Activated T-cell treated with anti-CD3 and anti-CD28 coated beads, Interleukin-2, amount 50 U/mL, for 24 hours (primary cell): ENCODE data around the gene MCM3AP.

Experiments used
- DNase-seq: peaks from one replicate; pipeline ENCODE4 v3.0.0-alpha.2; 2020
- H3K27ac Mint-ChIP-seq: 2 replicates; pipeline ENCODE4 v1.8.0; 2020; ENCODE audit warnings: mild to moderate bottlenecking, mixed read lengths
- H3K27me3 Mint-ChIP-seq: 2 replicates; pipeline ENCODE4 v1.8.0; 2020; ENCODE audit warnings: mixed read lengths
- H3K36me3 Mint-ChIP-seq: 2 replicates; pipeline ENCODE4 v1.8.0; 2020; ENCODE audit warnings: low read depth, mixed read lengths
- H3K4me1 Mint-ChIP-seq: 2 replicates; pipeline ENCODE4 v1.8.0; 2020; ENCODE audit warnings: low read depth, mixed read lengths
- H3K4me3 Mint-ChIP-seq: 2 replicates; pipeline ENCODE4 v1.8.0; 2020; ENCODE audit warnings: mild to moderate bottlenecking, moderate library complexity, mixed read lengths
- H3K9me3 Mint-ChIP-seq: 2 replicates; pipeline ENCODE4 v1.8.0; 2020; ENCODE audit warnings: mixed read lengths

The MCM3AP gene

DNA sequence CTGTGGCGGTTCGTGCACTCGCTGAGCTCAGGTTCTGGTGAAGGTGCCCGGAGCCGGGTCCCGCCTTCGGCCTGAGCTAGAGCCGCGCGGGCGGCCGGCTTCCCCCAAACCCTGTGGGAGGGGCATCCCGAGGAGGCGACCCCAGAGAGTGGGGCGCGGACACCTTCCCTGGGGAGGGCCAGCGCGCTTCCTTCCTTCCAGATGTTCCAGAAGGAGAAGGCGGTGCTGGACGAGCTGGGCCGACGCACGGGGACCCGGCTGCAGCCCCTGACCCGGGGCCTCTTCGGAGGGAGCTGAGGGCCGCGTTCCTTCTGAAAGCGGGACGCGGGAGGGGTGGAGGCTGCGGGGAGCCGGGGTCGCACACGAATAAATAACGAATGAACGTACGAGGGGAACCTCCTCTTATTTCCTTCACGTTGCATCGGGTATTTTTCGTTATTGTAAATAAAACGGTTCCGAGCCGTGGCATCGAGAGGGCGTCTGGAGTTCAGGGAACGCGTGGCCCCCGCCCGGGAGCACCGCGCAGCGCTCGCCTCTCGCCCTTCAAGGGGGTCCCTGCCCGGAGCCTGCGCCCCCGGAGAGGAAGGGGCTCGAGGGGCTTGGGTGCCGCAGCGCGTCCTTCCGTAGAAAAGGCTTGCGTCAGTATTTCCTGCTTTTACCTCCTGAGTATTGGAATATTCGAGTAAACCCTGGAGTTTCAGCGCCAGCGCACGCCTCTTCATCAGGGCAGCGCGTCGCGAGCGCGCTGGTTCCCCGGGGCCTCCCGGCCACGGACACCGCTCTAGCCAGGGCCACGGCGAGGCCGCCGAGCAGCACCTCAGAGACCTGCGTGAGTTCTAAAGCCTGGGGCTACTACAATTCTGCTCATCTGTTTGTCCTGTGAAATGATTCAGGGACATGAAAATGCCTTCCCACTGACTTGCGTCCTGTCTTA, 12.2 kb upstream of the MCM3AP start:
- peaks cover 36% of the 10 kb centered on the region for H3K36me3 Mint-ChIP-seq
- no peaks in the 10 kb centered on the region for H3K9me3 Mint-ChIP-seq
- peak; percentile 52 for DNase-seq
- H3K4me1 Mint-ChIP-seq, result peaks cover 17% of the 10 kb centered on the region
- peaks cover 4% of the 10 kb centered on the region for H3K27me3 Mint-ChIP-seq
- no peak overlapping the region for H3K27ac Mint-ChIP-seq
- peak overlapping the region; percentile 57 for H3K4me3 Mint-ChIP-seq

DNA sequence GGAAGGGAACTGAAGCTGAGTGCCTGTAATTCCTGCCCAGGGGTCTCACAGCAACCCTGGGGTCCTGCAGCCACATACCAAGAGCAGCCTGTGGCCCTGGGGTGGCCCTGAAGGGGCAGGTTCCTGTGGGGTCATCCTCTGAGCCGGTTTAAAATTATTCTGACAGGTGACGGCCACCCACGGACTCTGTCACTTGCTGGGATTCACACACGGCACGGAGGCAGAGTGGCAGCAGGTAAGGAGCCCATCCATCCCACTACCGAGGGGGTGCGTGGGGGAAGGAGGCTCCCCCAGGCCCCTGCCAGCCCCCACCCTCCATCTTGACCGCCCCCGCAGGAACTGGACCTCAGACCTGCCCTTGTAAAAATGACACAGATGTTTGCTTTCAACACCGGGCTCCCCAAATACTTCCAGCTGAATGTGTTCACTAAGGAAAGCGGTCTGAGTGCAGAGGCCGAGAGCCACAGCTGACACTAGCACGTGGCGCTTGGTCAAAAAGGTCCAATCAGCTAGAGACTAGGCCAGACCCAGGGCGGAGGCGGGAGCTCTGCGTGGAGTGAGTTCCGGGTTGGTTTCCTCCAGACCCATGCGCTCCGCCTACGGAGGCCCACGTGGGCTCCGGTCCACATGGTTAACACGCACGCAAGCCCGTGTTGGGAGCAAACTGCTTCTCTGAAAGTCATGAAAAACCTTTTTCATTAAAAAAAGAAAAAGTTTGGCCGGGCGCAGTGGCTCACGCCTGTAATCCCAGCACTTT, 10.8 kb upstream of the MCM3AP start:
- Mint-ChIP-seq H3K27ac (peak overlapping the region; percentile 80), H3K36me3 (peaks cover 40% of the 10 kb centered on the region)
- DNase-seq, result peak; percentile 70

DNA sequence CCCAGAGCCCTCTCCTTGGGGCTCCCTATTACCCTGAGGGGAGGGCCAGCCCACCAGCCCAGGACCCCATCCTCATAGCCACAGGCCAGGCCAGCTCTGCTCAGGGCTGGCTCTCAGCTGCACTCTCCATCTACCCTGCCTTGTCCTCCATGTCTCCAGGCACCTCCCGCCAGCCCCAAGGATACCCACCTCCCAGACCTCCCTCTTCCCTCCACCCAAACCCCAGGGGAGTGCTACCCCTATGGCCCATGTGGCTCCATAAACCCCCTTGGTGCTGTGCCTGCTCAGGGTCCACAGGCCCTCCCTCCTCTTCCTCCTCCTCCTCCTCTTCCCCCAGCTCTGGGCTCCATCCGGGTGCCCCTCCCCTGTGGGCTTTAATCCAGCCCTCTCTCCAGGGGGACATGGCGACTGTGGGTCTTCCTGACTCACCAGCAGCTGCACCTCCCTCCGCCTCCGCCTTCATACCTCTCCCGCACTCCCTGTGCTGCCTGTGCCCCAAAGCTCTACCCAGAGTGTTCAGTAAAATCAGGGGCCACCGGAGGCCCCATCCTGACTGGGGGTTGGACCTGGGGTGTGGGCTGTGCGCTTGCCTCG, 9.9 kb upstream of the MCM3AP start:
- H3K27ac Mint-ChIP-seq, result no peak overlapping the region
- peaks cover 4% of the 10 kb centered on the region for H3K27me3 Mint-ChIP-seq
- peaks cover 22% of the 10 kb centered on the region for H3K4me1 Mint-ChIP-seq
- DNase-seq, result no peak
- H3K9me3 Mint-ChIP-seq, result no peaks in the 10 kb centered on the region
- peaks cover 36% of the 10 kb centered on the region for H3K36me3 Mint-ChIP-seq
- no peak overlapping the region for H3K4me3 Mint-ChIP-seq

More for the DNA sequence above, 10.8 kb upstream of the MCM3AP start:
- Mint-ChIP-seq H3K27me3 (peaks cover 4% of the 10 kb centered on the region), H3K9me3 (no peaks in the 10 kb centered on the region), H3K4me3 (peak overlapping the region; percentile 31), H3K4me1 (peaks cover 19% of the 10 kb centered on the region)

DNA sequence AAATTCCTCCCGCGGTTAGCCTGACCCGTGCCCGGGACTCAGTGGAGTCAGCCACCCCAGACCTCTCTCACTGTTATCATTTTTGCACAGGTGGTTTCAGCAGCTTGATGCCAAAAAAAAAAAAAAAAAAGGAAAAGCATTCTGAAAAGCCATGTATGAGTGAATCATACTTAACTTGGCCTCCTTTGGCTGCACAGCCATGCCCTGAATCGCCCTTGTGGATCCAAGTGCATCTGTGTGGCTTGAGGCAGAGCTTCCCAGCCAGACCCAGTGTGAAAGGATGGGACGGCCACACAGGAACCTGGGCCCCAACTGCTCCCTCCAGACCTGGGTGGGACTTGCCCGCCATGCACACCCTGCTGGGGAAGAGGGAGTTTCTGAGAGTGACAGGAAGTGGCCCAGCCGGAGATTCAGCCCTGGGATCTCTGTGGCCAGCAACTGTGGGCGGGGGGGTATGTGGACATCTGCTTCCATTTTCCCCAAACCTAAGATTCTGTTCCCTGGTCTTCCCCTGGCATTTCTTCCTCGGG, 9.3 kb upstream of the MCM3AP start:
- Mint-ChIP-seq H3K27ac (no peak overlapping the region), H3K36me3 (peaks cover 34% of the 10 kb centered on the region), H3K4me1 (peaks cover 25% of the 10 kb centered on the region), H3K27me3 (peaks cover 4% of the 10 kb centered on the region), H3K9me3 (no peaks in the 10 kb centered on the region), H3K4me3 (no peak overlapping the region)
- DNase-seq, result no peak

DNA sequence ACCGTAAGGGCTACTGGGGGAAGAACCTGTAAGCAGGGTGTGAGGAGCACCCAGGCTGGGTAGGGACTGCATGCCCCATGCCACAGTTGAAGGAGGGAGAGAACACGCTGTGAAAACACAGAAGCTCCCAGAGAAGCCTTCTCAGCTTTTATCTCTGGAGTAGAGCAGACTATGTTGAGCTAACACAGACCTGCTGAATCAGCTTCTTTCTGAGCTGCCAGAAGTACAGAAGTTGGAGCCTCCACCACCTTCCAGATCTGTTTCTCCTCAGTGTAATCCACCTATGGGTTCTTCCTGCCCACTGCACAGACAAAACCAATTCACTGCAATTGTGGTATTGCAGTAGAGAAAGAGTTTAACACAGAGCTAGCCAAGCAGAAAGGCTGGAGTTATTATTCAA, 6.2 kb upstream of the MCM3AP start:
- no peaks in the 10 kb centered on the region for H3K27me3 Mint-ChIP-seq
- no peaks in the 10 kb centered on the region for H3K9me3 Mint-ChIP-seq
- H3K27ac Mint-ChIP-seq, result no peak overlapping the region
- peaks cover 36% of the 10 kb centered on the region for H3K4me1 Mint-ChIP-seq
- H3K4me3 Mint-ChIP-seq, result no peak overlapping the region
- peaks cover 40% of the 10 kb centered on the region for H3K36me3 Mint-ChIP-seq
- no peak for DNase-seq

DNA sequence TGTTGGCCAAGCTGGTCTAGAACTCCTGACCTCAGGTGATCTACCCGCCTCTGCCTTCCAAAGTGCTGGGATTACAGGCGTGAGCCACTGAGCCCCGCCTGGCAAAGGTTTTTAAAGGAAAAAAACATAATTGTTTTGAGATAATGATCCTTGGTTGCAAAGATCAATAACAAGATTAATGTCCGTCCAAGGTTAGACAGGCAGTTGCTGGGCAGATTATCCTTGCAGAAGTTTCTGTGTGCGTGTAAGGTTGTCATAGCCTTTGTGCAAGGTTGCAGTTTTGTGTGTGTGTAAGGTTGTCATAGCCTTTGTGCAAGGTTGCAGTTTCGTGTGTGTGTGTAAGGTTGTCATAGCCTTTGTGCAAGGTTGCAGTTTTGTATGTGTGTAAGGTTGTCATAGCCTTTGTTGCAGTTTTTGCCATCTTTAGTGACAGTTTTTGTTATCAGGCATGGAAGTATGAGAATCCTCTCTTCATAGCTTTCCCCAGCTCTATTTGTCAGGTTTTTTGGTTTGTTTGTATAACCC, 4.3 kb upstream of the MCM3AP start:
- H3K4me3 Mint-ChIP-seq, result no peak overlapping the region
- H3K36me3 Mint-ChIP-seq, result peaks cover 50% of the 10 kb centered on the region
- DNase-seq, result no peak
- no peak overlapping the region for H3K27ac Mint-ChIP-seq
- peaks cover 32% of the 10 kb centered on the region for H3K4me1 Mint-ChIP-seq
- H3K9me3 Mint-ChIP-seq, result no peaks in the 10 kb centered on the region
- H3K27me3 Mint-ChIP-seq, result no peaks in the 10 kb centered on the region

DNA sequence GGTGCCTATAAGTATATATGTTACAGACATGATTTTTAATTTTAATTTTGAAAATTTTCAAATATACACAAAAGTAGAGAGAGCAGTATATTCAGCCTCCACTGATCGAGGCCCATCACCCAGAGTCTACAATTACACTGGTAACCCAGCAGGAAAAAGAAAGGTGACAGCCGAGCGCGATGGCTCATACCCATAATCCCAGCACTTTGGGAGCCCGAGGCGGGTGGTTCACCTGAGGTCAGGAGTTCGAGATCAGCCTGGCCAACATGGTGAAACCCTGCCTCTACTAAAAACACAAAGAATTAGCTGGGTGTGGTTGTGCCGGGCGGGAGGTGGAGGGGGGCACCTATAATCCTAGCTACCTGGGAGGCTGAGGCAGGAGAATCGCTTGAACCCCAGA, 2.1 kb upstream of the MCM3AP start:
- Mint-ChIP-seq H3K27me3 (no peaks in the 10 kb centered on the region), H3K36me3 (peaks cover 66% of the 10 kb centered on the region), H3K4me1 (peaks cover 47% of the 10 kb centered on the region), H3K9me3 (no peaks in the 10 kb centered on the region), H3K4me3 (peak overlapping the region; percentile 95), H3K27ac (no peak overlapping the region)
- no peak for DNase-seq

DNA sequence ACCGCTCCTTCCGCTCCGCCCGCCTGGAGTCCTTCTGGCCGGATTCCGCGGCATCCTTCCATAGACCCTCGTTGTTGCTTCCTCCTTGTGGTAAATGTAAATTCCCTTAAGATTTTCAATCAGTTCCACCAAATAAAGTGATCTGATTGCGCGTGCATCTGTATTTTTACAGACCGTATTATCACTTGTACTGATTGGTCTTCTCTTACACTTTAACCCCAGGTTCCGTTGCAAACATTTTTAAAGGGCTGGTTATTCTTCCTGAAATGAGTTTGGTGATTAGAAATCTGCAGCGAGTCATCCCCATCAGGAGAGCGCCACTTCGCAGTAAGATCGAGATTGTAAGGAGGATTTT, 1.2 kb upstream of the MCM3AP start:
- Mint-ChIP-seq H3K27me3 (no peaks in the 10 kb centered on the region), H3K4me1 (peaks cover 52% of the 10 kb centered on the region), H3K27ac (peak overlapping the region; percentile 99), H3K4me3 (peak overlapping the region; percentile 95), H3K36me3 (peaks cover 65% of the 10 kb centered on the region), H3K9me3 (no peaks in the 10 kb centered on the region)
- DNase-seq, result no peak

DNA sequence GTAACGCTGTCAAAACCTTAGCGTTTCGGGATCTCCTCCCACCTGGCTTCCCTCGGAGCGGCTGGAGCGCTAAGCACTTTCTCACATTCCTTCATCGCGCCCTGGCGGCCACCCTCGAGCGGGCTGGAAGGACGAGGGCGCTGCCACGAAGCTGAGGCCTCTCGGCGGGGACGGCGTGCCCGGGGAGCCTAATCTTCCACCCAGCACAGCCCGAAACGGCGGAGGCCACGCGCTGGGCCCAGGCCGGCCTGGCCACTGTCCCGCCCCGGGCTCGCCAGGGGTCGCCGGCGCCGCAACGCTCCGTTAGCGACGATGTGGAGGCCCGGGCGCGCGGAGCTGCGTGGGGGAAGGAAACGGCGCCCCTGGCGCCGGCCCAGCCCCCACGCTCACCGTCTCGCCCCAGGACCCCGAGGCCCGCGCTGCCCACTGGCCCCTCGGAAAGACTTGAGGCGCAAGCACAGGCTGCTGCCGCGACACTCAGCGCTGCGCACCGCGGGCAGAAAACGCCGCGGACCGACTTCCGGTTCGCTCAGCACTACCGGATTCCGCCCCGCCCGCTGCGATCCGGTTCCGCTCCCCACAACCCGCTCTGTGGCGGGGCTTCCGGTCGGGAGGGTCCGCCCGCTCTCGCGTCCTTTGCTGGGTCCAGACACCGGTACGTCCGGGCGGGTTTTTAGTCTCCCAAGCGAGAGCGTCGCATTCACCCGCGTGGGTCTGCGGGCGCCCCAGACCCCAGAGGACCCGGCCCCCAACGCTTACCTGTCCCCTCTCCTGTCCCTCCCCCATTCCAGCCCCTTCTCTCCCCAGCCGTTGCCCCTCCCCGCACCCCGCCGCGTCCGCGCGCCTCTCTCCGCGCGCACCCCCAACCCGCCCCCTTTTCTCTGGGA, 593 bp upstream of the MCM3AP start, which contains the start of gene YBEY:
TSS of gene YBEY (plus strand) at position 582 of the 887 bp plus-strand sequence. CDS start 572 bp downstream, outside the sequence.
- H3K4me1 Mint-ChIP-seq, result peaks cover 53% of the 10 kb centered on the region
- peaks cover 63% of the 10 kb centered on the region for H3K36me3 Mint-ChIP-seq
- no peaks in the 10 kb centered on the region for H3K27me3 Mint-ChIP-seq
- peak within 1 kb of the TSS; percentile 95 for H3K4me3 Mint-ChIP-seq
- H3K9me3 Mint-ChIP-seq, result no peaks in the 10 kb centered on the region
- peak; percentile 93 for DNase-seq
- peak within 1 kb of the TSS; percentile 99 for H3K27ac Mint-ChIP-seq

DNA sequence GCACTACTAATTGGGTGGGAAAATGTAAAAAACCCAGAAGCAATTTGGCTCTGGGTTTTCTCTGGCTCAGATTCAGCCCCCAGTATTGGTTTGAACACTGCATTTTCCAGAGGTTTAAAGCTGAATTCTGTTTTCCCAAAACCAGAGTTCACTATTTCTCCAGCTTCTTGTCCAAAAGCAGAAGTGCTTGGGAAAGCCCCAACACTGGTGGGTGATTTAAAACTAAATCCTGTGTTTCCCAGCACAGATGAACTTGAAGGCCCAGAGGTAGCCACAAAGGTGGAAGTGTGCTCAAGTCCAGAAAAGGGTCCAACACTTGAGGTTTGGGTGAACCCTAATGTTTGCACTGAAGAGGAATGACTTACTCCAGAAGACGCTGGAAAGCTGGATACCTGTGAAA, 678 bp downstream of the MCM3AP start:
- peak overlapping the region; percentile 95 for H3K4me3 Mint-ChIP-seq

DNA sequence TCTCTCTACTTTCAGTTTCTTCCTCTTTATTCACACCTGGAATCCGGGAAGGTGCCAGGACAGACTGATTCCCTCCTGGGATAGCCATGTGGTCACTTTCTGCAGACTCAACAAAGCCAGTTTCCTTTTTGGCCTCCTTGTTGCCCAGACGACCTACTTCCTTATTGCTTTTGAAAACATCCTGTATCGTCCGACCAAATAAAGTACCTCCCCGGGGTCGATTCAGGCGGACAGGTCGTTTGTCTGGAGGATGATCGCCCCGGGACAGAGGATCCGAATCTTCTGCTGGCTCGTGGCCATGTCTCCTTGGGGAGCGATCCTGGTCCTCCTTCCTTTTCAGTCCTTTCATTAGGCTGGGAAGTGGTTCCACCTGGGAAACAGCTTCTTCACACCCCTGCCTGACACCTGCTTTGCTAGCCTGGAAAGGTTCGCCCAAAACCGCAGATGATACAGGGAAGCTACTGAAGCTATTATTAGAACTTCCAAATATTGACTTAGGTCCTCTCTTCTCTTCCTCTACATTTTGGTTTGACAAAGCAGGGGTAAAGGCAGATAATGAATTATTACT, 1.2 kb downstream of the MCM3AP start:
- Mint-ChIP-seq H3K36me3 (peaks cover 72% of the 10 kb centered on the region), H3K27me3 (no peaks in the 10 kb centered on the region), H3K9me3 (no peaks in the 10 kb centered on the region), H3K4me3 (peak overlapping the region; percentile 95), H3K27ac (peak overlapping the region; percentile 84), H3K4me1 (peaks cover 54% of the 10 kb centered on the region)
- DNase-seq, result no peak

More for the DNA sequence above, 678 bp downstream of the MCM3AP start:
- H3K27ac Mint-ChIP-seq, result peak overlapping the region; percentile 93
- H3K27me3 Mint-ChIP-seq, result no peaks in the 10 kb centered on the region
- DNase-seq, result no peak
- peaks cover 69% of the 10 kb centered on the region for H3K36me3 Mint-ChIP-seq
- peaks cover 56% of the 10 kb centered on the region for H3K4me1 Mint-ChIP-seq
- no peaks in the 10 kb centered on the region for H3K9me3 Mint-ChIP-seq

DNA sequence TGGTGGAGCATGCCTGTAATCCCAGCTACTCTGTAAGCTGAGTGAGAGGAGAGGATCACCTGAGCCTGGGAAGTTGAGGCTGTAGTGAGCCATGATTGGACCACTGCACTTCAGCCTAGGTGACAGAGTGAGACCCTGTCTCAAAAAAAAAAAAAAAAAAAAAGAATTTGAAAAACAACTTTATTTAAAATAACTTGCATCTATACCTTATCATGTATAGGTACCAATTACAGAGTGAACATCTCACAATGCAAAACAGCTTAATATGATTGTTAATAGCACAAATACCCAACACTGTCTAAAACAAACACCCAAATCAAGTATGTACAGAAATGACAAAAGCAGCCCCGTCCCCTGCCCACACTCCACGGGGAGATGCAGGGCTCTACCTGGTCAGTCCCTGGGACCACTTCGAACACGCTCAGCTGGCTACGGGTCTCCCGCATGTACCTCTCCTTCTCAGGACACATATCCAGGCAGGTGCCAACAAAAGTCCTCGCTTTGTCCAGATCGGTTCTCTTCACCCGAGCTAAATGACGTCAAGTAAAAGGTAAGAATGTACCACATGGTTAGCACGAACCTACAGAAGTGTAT, 10.5 kb downstream of the MCM3AP start:
- no peaks in the 10 kb centered on the region for H3K27me3 Mint-ChIP-seq
- no peak for DNase-seq

DNA sequence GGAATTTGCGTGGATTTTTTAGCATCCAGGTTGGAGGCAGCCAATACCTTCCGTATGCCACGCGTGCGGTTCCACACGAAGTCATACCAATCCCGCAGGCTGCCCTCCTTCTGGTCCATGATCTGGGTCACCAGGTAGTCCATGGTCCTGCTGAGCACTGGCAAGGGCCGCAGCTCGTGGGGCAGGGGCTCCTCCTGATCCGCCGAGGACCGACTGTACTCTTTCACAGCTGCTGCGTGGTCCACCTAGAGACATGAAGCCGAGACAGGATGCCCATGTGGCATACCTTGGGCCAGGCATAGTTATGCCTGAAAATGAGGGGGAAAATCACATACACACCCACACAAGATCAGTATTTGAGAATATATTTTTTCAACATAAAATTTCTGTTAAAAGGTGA, 12.1 kb downstream of the MCM3AP start:
- Mint-ChIP-seq H3K4me3 (no peak overlapping the region), H3K36me3 (peaks cover 89% of the 10 kb centered on the region), H3K27me3 (no peaks in the 10 kb centered on the region), H3K9me3 (no peaks in the 10 kb centered on the region), H3K4me1 (peaks cover 3% of the 10 kb centered on the region), H3K27ac (no peak overlapping the region)
- DNase-seq, result no peak

More for the DNA sequence above, 10.5 kb downstream of the MCM3AP start:
- Mint-ChIP-seq H3K9me3 (no peaks in the 10 kb centered on the region), H3K4me3 (no peak overlapping the region), H3K27ac (no peak overlapping the region), H3K36me3 (peaks cover 90% of the 10 kb centered on the region), H3K4me1 (peaks cover 3% of the 10 kb centered on the region)
